Measurements from ENCODE around the gene DDX25.
A peak's percentile ranks its signal among the peaks of the same experiment; 100 is the strongest.

DDX25 gene

GRCh38 chr11:125933030-125933813, 28.9 kb downstream of the DDX25 start:
- DNase-seq (ENCODE audit: insufficient read length, low spot score), result no peak
- FAIRE-seq, result no peak

DNA sequence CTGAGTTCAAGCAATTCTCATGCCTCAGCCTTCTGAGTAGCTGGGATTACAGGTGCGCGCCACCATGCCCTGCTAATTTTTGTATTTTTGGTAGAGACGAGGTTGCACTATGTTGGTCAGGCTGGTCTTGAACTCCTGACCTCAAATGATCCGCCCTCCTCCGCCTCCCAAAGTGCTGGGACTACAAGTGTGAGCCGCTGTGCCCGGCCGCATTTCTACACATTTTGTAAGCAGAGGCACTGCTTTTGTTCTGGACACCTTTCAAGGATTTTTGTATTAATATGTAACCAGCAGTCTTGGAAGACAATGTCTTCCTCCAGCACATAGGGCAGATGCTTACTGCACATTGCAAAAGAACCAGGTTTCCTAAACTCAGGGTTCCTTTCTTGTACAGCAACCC, 30.2 kb downstream of the DDX25 start:
- no peak for FAIRE-seq
- DNase-seq (ENCODE audit: insufficient read length, low spot score), result no peak

DNA sequence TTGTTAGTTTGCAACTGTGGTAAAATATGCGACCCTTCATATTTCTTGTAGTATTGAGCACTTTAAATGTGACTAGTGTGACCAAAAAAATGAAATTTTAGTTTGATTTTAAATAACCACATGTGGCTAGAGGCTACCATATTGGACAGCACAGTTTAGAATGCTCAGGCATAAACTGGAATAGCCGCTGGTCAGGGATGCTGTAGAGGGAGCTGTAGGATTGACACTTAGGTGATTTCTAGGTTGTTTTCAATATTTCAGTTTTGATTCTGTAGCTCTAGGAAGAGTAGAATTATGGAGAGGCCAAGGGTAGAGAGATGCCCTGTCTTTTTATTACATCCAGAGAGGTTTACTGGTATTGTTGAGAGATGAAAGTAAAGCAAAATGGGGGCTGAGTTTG, 30.7 kb downstream of the DDX25 start:
- DNase-seq (ENCODE audit: insufficient read length, low spot score), result no peak

GRCh38 chr11:125935618-125936199, 31.4 kb downstream of the DDX25 start:
- DNase-seq (ENCODE audit: insufficient read length, low spot score) (no peak), FAIRE-seq (no peak)

More for the DNA sequence above, 30.7 kb downstream of the DDX25 start:
- no peak for FAIRE-seq

DNA sequence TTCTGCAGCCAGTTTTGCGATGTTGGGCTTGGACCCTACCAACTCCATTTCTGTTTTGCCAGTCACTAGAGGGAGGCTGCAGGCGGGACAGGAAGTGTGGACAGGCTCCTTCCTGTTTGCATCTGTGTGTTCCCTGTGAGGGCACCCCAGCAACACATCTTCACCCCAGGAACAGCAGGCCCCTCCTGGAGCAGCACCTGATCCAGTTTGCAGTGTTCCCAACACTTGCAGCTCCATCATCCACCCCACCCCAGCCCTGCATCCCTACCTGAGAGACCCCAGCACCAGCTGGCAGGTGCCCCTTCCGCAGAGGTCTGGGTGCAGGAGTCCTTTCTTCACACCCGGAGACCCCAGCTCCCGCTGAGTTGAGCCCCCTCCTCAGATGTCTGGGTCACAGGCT, 34.1 kb downstream of the DDX25 start:
- DNase-seq (ENCODE audit: insufficient read length, low spot score) (no peak), FAIRE-seq (no peak)

- DNase-seq (ENCODE audit: insufficient read length, low spot score) (no peak), FAIRE-seq (no peak)
Observed at GRCh38 chr11:125939081-125939521, 34.8 kb downstream of the DDX25 start.

GRCh38 chr11:125940145-125940544, 35.8 kb downstream of the DDX25 start:
- no peak for FAIRE-seq
- DNase-seq (ENCODE audit: insufficient read length, low spot score), result no peak

DNA sequence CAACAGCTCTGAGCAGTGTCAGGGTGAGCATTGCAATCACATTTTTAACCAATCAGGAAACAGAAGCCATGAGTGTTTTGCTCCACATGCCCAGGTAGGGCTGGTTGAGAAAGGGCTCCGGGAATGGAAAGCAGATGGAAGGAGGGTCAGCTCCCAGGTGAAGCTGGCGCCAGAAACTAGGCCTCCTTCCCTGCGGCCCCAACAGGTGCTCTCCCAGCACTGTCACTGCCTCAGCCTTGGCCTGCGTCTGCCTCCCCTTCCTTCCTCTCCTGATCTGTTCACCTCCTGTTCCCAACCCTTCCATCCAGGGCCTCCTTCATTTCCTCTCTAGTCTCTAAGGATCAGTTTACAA, 36.9 kb downstream of the DDX25 start:
- DNase-seq (ENCODE audit: insufficient read length, low spot score) (no peak), FAIRE-seq (no peak)

- no peak for FAIRE-seq
Observed at GRCh38 chr11:125941619-125942611, 37.6 kb downstream of the DDX25 start.

GRCh38 chr11:125942771-125943428, 38.6 kb downstream of the DDX25 start:
- FAIRE-seq (no peak), DNase-seq (ENCODE audit: insufficient read length, low spot score) (no peak)

More at GRCh38 chr11:125941619-125942611, 37.6 kb downstream of the DDX25 start:
- DNase-seq (ENCODE audit: insufficient read length, low spot score), result peak; percentile 47

- no peak for FAIRE-seq
- no peak for DNase-seq (ENCODE audit: insufficient read length, low spot score)
Observed at GRCh38 chr11:125943661-125944349, 39.5 kb downstream of the DDX25 start.

DNA sequence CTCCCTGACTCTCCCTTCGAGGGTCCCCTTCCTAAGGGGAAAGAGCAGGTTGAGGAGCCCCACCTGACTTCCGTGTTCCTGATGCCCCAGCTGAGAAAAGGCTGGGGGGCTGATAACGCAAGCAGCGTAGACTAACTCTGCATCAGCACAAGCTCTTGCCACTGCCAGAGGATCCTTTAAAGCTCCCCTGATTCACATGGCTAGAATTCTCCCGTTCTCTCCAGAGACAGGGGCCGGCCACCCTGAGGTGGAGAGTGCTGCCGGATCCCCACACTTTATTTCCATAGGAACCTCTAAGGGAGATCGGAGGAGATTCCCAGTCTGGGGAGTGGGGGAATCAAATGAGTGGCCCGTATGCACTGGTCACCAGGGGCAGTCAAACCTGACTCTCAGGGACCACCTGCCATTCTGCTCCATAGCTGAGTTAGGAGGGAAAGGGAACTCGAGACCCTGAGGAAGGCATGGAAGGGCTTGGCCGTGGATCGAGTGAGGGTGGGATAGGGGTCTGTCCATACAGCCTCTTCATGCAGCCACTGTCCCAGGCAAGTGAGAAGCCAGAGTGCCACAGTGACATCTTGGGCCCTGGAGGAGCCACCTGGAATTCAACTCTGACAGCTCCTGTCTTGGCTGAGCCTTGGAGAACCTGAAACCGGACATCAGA, 40.2 kb downstream of the DDX25 start:
- FAIRE-seq (no peak), DNase-seq (ENCODE audit: insufficient read length, low spot score) (no peak)

- FAIRE-seq, result no peak
- no peak for DNase-seq (ENCODE audit: insufficient read length, low spot score)
Observed at GRCh38 chr11:125945011-125945796, 40.9 kb downstream of the DDX25 start.

- no peak for FAIRE-seq
- DNase-seq (ENCODE audit: insufficient read length, low spot score), result no peak
Observed at GRCh38 chr11:125945797-125946520, 41.7 kb downstream of the DDX25 start, which contains the start of gene VSIG10L2. Gene VSIG10L2 (plus strand): TSS chr11:125946044. CDS start chr11:125946056, 12 bp downstream.

DNA sequence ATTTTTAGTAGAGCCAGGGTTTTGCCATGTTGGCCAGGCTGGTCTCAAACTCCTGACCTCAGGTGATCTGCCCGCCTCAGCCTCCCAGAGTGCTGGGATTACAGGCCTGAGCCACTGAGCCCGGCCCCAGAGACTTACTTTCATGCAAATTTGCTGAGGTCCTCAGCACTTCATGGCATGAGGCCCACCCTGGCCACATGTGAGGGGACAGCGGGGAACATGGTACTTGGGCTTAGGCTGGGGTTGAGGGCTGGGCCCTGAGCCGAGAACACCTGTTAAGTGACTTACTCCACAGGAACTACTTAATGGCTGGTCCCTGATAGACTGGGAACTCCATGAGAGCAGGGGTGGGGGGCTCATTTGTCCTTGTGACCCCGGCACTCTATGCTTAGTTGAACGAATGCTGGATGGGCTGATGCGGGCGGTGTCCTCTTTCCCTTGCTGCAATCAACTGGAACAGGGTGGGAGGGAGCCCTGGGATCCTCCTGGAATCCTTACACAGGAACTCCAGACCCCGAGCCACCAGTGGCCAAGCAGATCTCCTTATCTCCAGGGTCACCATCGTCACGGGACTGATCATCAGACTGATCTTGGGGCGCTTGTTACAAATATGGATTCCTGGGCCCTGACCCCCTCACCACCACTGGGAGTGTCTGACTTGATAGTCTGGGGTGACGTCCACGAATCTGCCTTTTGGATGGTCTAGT, 42.6 kb downstream of the DDX25 start:
- FAIRE-seq (no peak), DNase-seq (ENCODE audit: insufficient read length, low spot score) (no peak)

DNA sequence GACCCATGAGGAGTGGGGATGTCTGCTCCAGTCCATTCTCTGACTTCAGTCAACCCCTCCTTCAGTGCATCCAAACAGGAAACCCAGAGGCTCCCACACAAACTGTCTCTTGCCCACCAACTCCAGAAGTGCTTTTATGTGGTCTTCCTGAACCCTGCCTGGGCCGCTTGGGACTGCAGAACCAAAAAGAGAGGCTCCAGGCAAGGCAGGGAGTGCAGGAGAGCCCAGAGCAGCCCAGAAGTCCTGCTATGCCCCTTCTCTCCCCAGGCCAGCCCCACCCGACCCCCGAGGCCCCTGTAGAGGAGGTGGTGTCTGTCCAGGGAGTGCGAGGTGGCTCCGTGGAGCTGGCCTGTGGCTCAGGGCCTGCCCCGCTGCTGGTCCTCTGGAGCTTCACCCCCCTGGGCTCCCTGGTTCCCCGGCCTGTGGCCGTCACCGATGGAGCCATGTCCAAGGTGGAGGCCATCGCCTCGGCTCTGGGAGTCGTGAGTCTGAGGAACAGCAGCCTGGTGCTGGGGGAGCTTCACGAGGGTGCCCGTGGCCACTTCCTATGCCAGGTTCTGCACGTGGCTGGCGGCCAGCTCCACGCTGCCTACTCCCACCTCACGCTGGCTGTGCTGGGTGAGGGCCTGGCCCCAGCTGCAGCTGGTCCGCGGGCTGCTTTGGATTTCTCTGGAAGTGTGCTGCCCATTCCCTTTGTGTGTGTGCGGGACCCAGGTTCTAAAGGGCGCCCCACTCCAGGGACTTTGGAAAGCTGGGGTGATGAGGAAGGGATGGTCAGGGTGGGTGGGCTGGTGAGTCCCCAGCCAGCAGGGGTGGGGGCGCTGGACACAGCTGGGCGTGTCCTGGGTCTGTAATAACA, 43.3 kb downstream of the DDX25 start:
- FAIRE-seq, result no peak
- no peak for DNase-seq (ENCODE audit: insufficient read length, low spot score)

Data from HTR-8/SVneo (cell line).